Measurements from ENCODE around the gene CEP70.
"Not testable (repeated sequence)": the region's sequence is repeated elsewhere in the genome, so short reads cannot be mapped to it uniquely, and the experiment has no call there.

Gene CEP70

GRCh38 chr3:138560501-138560900, 33.6 kb downstream of the CEP70 start:
- H3K4me1 ChIP-seq (ENCODE audit: control insufficient read depth in 1 of 2, insufficient read depth in 1 of 2, low read depth in 1 of 2, low read length in 1 of 2), result no peaks in the 10 kb centered on the region
- no peak for TF ChIP-seq CTCF (IDR thresholded peaks at IDR 0.05)
- H3K9me3 ChIP-seq, result no peaks in the 10 kb centered on the region
- H3K27me3 ChIP-seq, result no peaks in the 10 kb centered on the region
- no peak overlapping the region for H3K27ac ChIP-seq
- H3K36me3 ChIP-seq, result no peaks in the 10 kb centered on the region
- H3K4me3 ChIP-seq (ENCODE audit: low read depth in 1 of 2, low read length in 1 of 2), result no peak overlapping the region

GRCh38 chr3:138559134-138559533, 34.9 kb downstream of the CEP70 start:
- Histone ChIP-seq H3K9me3 (no peaks in the 10 kb centered on the region), H3K36me3 (no peaks in the 10 kb centered on the region), H3K4me1 (ENCODE audit: control insufficient read depth in 1 of 2, insufficient read depth in 1 of 2, low read depth in 1 of 2, low read length in 1 of 2) (no peaks in the 10 kb centered on the region), H3K27ac (no peak overlapping the region), H3K27me3 (no peaks in the 10 kb centered on the region), H3K4me3 (ENCODE audit: low read depth in 1 of 2, low read length in 1 of 2) (no peak overlapping the region)
- TF ChIP-seq CTCF (IDR thresholded peaks at IDR 0.05), result no peak

- not testable (repeated sequence) for H3K27ac ChIP-seq; H3K9me3 ChIP-seq; H3K4me1 ChIP-seq (ENCODE audit: control insufficient read depth in 1 of 2, insufficient read depth in 1 of 2, low read depth in 1 of 2, low read length in 1 of 2); H3K27me3 ChIP-seq; H3K4me3 ChIP-seq (ENCODE audit: low read depth in 1 of 2, low read length in 1 of 2); H3K36me3 ChIP-seq
Measured at GRCh38 chr3:138554775-138555174, 39.3 kb downstream of the CEP70 start.

- H3K9me3 ChIP-seq, H3K27me3 ChIP-seq: not testable (repeated sequence)
Measured at GRCh38 chr3:138550958-138551357, 43.1 kb downstream of the CEP70 start.

GRCh38 chr3:138549179-138549977, 44.7 kb downstream of the CEP70 start:
- peaks cover 15% of the 10 kb centered on the region for H3K9me3 ChIP-seq
- H3K27me3 ChIP-seq, result no peaks in the 10 kb centered on the region
- H3K27ac ChIP-seq, result no peak overlapping the region
- TF ChIP-seq CTCF (IDR thresholded peaks at IDR 0.05), result no peak
- H3K4me1 ChIP-seq (ENCODE audit: control insufficient read depth in 1 of 2, insufficient read depth in 1 of 2, low read depth in 1 of 2, low read length in 1 of 2), result no peaks in the 10 kb centered on the region
- H3K4me3 ChIP-seq (ENCODE audit: low read depth in 1 of 2, low read length in 1 of 2), result no peak overlapping the region
- H3K36me3 ChIP-seq, result no peaks in the 10 kb centered on the region

More at GRCh38 chr3:138550958-138551357, 43.1 kb downstream of the CEP70 start:
- H3K4me3 ChIP-seq (ENCODE audit: low read depth in 1 of 2, low read length in 1 of 2); H3K36me3 ChIP-seq; H3K27ac ChIP-seq; H3K4me1 ChIP-seq (ENCODE audit: control insufficient read depth in 1 of 2, insufficient read depth in 1 of 2, low read depth in 1 of 2, low read length in 1 of 2): not testable (repeated sequence)

- TF ChIP-seq CTCF (IDR thresholded peaks at IDR 0.05), result no peak
- Histone ChIP-seq H3K36me3 (no peaks in the 10 kb centered on the region), H3K27ac (no peak overlapping the region), H3K4me1 (ENCODE audit: control insufficient read depth in 1 of 2, insufficient read depth in 1 of 2, low read depth in 1 of 2, low read length in 1 of 2) (no peaks in the 10 kb centered on the region), H3K9me3 (peaks cover 17% of the 10 kb centered on the region), H3K4me3 (ENCODE audit: low read depth in 1 of 2, low read length in 1 of 2) (no peak overlapping the region), H3K27me3 (no peaks in the 10 kb centered on the region)
Measured at GRCh38 chr3:138547342-138547975, 46.6 kb downstream of the CEP70 start.
